Measurements from ENCODE around the gene GGA1.

The GGA1 gene

DNA sequence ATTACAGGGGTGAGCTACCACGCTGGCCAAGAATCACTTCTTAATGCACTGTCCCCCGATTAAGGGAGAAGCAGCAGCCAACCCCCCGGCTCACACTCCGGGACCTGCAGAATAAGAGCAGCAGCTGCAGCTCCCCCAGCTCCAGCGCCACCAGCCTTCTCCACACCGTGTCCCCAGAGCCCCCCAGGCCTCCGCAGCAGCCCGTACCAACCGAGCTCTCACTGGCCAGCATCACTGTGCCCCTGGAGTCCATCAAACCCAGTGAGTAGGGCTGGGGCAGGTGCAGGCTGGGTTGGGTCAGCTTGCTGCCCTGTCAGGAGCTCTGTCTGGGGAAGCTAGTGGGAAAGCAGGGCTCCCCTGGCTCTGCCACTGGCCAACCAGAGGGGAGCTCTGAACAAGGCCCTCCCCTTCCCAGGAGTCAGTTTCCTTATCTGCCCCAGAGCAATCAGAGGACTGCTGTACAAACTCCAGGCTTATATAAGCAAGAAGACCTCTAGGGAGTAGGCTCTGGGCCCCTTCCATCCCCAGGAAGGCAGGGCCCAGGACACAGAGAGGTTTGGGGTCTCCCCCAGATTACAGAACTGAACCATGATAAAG, 22.3 kb downstream of the GGA1 start:
- DNase-seq (ENCODE audit: low spot score): no peak

- DNase-seq (ENCODE audit: low spot score): no peak
Observed at GRCh38 chr22:37631448-37632173, 23.0 kb downstream of the GGA1 start.

GRCh38 chr22:37632174-37633088, 23.8 kb downstream of the GGA1 start:
- DNase-seq (ENCODE audit: low spot score): no peak

GRCh38 chr22:37633089-37633624, 24.5 kb downstream of the GGA1 start:
- DNase-seq (ENCODE audit: low spot score): no peak

GRCh38 chr22:37633625-37634416, 25.2 kb downstream of the GGA1 start:
- DNase-seq (ENCODE audit: low spot score): peak; percentile 95

GRCh38 chr22:37634417-37634924, 25.8 kb downstream of the GGA1 start:
- no peak for DNase-seq (ENCODE audit: low spot score)

DNA sequence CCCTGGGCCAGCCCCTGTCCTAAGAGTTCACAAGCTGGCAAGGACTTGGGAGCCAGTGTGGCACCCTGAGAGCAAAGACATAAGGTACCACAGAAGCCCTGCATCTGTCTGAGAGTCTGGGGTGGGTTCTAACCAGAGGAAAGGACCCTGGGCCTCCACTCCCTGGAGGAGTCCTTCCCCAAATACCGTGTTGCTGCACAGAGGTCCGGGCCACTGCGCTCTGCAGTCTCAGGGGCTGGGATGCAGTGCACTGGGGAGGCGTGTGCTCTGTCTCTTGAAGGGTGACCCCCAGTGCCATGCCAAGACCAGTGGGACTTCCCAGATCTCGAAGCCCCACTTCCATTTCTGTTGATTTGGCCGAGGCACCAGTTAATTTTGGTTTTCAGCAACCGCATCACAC, 26.5 kb downstream of the GGA1 start:
- DNase-seq (ENCODE audit: low spot score): no peak

- no peak for DNase-seq (ENCODE audit: low spot score)
Observed at GRCh38 chr22:37636186-37636948, 27.7 kb downstream of the GGA1 start.

DNA sequence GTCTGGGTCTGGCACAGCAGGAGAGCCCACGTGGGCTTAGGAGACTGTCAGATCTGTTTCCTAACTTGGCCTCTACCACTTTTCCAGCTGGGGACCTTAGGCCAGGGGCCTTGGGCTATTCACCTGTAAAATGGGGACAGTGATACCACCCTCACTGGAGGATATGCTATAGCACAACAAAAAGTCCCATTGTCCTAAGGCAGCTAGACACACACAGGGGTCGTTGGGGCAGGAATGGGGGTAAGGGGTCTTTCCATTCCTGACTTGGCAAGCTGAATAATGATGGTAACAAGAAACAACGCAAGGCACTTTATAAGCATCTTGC, 28.3 kb downstream of the GGA1 start:
- no peak for DNase-seq (ENCODE audit: low spot score)

DNA sequence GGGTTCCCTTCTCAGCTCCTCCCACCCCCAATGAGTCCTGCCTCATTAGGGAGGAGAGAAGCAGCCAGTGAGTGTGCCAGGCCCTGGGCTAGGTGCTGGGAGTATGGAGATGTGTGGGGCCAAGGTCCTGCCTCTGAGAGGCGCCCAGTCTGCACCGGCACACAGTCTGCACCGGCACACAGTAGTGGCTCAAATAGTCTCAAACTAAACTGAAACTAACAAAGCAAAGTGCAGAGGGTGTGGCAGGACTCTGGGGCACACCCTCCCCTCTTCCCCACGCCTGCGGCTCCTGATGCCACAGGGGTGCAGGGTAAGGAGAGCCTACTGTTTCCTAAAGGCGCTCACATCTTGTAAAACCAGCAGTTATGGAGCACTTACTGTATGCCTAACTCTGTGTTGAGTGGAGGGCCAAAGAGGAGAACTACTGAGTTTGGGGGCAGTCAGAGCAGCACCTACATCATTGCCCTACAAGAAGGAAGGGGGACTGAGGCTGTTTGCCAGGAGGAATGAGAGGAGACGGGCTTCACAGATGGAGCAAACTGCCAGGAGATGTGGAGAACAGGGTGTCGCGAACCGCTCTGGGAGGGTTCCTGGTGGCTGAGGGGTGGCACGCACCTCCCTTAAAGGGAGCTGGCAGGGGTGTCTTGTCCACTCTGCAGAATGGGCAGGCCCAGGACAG, 29.9 kb downstream of the GGA1 start:
- DNase-seq (ENCODE audit: low spot score): no peak

DNA sequence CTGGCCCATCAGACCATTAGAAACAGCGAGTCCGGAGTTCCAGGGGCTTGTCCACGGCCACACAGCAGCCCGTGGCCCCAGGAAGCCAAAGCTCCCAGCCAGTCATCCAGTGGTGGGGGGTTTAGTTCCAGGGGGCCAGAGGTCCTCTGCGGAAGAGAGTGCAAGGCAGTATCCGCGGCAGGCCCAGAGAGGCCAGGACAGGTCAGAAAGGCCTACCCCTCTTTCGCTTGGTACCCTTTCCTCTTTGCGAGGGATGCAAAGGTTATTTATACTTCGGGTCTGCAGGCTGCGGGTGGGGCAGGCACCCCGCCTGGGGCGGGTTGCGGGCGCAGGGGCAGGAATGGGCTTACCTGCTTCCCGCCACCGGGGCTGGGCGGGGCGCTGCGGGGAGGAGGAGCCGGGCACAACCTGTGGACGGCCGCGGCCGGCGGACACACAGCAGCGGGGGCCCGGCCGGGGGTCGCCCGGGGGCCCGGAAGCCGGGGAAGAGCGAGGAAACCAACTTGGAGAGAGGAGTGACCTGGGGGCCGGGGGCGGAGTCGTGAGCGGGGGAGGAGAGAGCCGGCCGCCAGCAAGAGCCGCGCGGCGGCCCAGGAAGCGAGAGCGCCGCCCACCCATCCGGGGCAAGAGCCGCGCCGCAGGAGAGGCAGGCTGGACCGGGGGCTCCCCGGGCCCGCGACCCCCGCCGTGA, 30.6 kb downstream of the GGA1 start, which contains the start of gene SH3BP1:
Gene SH3BP1, plus strand, starts transcription at position 600 of the 691 bp plus-strand sequence. CDS start 119 bp downstream, outside the sequence.
- DNase-seq (ENCODE audit: low spot score): no peak

GRCh38 chr22:37639771-37640590, 31.3 kb downstream of the GGA1 start:
- DNase-seq (ENCODE audit: low spot score): no peak

DNA sequence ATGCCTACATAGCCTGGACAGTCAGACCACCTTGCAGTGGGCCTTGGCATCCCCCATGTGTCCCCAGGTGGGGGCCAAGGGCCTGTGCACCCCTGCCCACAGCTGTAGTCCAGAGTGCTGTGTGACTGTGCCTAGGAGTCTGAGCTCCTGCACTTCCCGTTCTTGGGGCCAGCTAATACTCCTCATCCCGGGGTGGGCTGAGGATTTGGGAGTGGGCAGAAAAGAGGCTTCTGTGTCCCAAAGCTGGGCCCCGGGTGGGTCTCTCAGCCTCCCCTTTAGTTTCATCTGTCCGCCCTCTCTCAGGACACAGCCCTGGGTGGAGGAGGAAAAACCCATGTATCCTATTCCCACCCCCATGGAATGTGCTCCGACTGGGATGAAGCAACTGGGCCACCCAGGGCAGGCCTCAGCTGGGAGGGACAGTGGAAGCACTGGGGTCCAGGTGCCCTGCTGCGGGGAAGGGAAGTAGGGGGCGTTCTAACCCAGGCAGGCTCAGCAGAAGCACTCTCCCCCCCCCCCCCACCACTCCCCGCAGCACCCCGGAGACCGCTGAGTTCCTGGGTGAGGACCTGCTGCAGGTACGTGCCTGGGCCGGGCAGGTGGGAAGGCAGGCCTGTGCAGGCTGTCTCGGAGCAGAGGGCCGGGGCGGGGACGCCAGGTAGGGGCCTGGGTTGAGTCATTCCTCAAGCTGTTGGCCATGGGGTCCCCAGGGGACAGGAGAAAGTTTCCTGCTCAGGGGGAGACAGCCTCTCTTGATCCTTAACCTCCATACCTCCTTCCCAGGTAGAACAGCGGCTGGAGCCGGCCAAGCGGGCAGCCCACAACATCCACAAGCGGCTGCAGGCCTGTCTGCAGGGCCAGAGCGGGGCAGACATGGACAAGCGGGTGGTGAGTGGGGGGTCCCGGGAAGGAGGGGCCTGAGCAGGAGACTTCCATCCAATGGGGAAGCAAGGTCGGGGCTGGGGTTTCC, 32.2 kb downstream of the GGA1 start:
- DNase-seq (ENCODE audit: low spot score): no peak

- no peak for DNase-seq (ENCODE audit: low spot score)
Observed at GRCh38 chr22:37641561-37641949, 32.9 kb downstream of the GGA1 start.

DNA sequence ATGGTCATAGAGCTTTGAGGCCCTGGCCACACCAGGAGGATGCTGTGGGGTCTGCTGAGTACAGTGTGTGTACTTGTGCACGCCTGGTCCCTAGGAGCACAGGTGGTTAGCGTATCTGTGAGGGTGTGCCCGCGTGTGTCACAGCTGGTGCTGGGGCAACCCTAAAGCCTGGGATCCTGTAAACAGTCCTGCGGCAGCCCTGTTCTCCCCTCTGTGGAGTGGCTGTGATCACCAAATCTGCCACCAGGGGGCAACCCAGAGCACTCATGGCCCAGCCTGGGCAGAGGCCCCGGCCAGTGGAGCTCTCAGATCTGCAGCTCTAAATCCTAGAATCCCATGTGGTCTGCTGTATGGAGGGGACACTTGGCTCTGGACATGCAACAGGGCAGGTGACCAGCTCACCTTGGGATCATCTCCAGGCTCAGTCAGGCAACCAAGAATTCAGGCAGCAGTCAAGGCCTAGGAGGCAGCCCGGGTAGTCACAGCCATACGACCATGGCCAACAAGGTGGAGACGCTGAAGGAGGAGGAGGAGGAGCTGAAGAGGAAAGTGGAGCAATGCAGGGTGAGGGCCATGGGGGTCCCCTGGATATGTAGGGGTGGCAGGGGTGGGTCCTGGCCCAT, 34.7 kb downstream of the GGA1 start:
- peak; percentile 87 for DNase-seq (ENCODE audit: low spot score)

DNA sequence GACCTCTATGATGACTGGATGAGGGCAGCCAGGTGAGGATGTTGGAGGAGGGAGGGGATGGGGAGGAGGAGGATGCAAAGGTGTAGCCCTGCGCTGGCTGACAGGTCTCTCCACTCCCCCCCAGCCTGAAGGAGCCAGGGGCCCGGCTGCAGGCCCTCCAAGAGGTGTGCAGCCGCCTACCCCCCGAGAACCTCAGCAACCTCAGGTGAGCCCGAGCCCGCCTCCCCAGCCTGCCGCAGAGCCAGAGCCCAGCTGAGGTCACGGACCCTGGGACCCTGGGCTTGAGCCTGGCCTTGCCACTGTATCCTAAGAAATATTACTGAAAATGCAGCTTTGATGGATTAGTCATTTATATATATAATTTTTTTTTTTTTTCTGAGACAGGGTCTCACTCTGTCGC, 38.7 kb downstream of the GGA1 start:
- no peak for DNase-seq (ENCODE audit: low spot score)

DNA sequence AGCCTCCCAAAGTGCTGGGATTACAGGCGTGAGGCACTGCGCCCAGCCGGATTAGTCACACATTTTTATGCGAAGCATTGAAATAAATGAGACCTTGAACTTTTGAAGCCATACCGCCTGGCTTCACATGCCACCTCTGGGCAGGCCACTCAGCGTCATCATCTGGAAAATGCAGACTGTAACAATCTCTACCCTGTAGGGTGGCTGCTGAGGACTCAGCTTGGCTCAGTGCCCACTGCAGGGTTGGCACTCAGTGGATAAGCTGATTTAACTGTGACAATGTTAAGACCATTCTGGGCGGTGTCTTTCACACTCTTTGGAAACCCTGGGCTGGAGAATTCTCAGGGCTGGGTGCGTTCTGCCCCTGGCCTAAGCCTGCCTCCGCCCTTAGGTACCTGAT, 39.3 kb downstream of the GGA1 start:
- DNase-seq (ENCODE audit: low spot score): no peak

Measured in left forelimb (tissue), 1 donor.